Measurements from ENCODE around the gene RACK1.
A peak's percentile ranks its signal among the peaks of the same experiment; 100 is the strongest.

RACK1 gene

GRCh38 chr5:181204826-181205760 lies 38.6 kb downstream of the RACK1 start, which contains the start of gene TRIM7:
TSS of gene TRIM7 (minus strand) at chr5:181205196. CDS start at chr5:181205110, 86 bp downstream.
- no peak for TF ChIP-seq ZNF274 (IDR thresholded peaks at IDR 0.05; ENCODE audit: low read depth, low read length)
- peak within 1 kb of the TSS; percentile 63; the same call in 1 of the 2 replicates for H3K4me3 ChIP-seq (ENCODE audit: low read length)

- peak overlapping the region; percentile 63; the same call in 1 of the 2 replicates for H3K4me3 ChIP-seq (ENCODE audit: low read length)
- TF ChIP-seq ZNF274 (IDR thresholded peaks at IDR 0.05; ENCODE audit: low read depth, low read length), result no peak
These were observed 39.4 kb downstream of the RACK1 start for GRCh38 chr5:181204113-181204825.

- no peak overlapping the region; the same call in 1 of the 2 replicates for H3K4me3 ChIP-seq (ENCODE audit: low read length)
- no peak for TF ChIP-seq ZNF274 (IDR thresholded peaks at IDR 0.05; ENCODE audit: low read depth, low read length)
These were observed 40.0 kb downstream of the RACK1 start for GRCh38 chr5:181203777-181204112.

GRCh38 chr5:181203093-181203711 lies 40.5 kb downstream of the RACK1 start:
- TF ChIP-seq ZNF274 (IDR thresholded peaks at IDR 0.05; ENCODE audit: low read depth, low read length), result no peak
- H3K4me3 ChIP-seq (ENCODE audit: low read length), result no peak overlapping the region

DNA sequence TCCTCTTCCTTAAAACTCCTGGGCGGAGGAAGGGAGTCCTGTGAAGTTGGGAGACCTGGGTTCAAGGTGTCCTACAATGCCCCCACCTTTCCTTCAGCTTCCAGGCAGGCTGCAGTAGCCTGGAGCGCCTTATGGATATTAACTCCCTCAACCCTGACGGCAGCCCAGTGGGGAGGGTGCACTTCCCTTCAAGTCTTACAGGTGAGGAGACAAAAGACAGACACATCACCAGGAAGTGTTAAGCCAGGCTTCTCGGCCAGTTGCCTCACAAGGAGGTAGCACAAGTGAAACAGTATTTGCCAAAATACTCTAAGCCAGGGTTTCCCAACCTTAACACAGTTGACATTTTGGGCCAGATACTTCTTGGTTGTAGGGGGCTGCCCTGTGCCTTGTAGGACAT lies 42.9 kb downstream of the RACK1 start:
- TF ChIP-seq ZNF274 (IDR thresholded peaks at IDR 0.05; ENCODE audit: low read depth, low read length), result no peak
- no peak overlapping the region for H3K4me3 ChIP-seq (ENCODE audit: low read length)

GRCh38 chr5:181199881-181200638 lies 43.6 kb downstream of the RACK1 start:
- no peak for TF ChIP-seq ZNF274 (IDR thresholded peaks at IDR 0.05; ENCODE audit: low read depth, low read length)

GRCh38 chr5:181198905-181199519 lies 44.7 kb downstream of the RACK1 start:
- no peak overlapping the region for H3K4me3 ChIP-seq (ENCODE audit: low read length)
- no peak for TF ChIP-seq ZNF274 (IDR thresholded peaks at IDR 0.05; ENCODE audit: low read depth, low read length)

More at GRCh38 chr5:181199881-181200638, 43.6 kb downstream of the RACK1 start:
- no peak overlapping the region for H3K4me3 ChIP-seq (ENCODE audit: low read length)

- TF ChIP-seq ZNF274 (IDR thresholded peaks at IDR 0.05; ENCODE audit: low read depth, low read length), result no peak
- no peak overlapping the region for H3K4me3 ChIP-seq (ENCODE audit: low read length)
These were observed 45.5 kb downstream of the RACK1 start for GRCh38 chr5:181198106-181198685.

DNA sequence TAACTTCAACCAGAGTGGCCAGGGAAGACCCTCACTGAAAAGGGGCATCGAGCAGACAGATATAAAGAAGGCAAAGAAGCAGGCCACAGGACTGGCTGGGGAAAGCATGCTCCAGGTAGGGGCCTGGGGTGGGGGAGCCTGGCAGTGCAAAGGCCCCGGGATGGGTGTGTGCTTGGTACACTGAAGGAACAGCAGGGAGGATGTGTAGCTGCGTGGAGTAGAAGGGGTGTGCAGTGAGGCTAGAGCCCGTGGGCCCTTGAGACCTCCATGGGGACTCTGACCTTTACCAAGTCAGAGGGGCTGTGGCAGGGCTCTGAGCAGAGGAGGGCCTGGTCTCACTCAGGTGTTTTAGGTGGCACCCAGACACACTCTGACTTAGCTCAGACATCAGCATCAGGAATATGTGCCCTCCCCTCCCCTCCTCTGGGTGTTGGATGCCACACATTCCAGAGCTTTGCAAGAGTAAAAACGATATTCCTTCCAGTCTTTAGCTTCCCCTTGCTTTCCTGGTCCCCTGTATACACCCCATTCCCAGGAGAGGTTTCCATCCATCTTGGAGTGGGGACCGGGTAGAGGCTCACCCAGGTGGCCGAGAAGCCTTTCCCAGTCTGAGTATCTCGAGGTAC lies 46.3 kb downstream of the RACK1 start:
- H3K4me3 ChIP-seq (ENCODE audit: low read length), result no peak overlapping the region
- TF ChIP-seq ZNF274 (IDR thresholded peaks at IDR 0.05; ENCODE audit: low read depth, low read length), result no peak

DNA sequence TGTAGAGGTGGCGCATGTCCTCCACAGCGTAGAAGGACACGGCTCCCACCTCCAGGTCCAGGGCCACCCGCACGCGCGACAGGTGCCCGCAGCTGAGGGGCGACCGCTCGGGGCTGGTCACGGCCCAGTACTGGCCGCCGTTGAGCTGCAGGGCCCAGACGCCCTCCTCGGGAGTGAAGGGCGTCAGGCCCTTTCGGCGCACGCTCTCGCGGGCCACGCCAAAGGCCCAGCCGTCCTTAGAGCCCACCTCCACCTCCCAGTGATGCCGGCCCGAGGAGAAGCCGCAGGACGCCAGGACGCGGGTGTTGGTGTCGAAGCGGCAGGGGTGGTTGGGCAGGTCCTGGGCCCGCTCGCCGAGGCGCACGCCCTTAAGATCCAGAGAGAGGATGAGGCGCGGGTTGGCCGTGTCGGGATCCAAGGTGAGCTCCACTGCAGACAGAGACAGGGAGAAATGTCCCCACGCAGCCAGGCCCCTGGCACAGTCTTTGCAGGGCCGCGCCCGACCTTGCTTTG lies 48.4 kb downstream of the RACK1 start:
- TF ChIP-seq ZNF274 (IDR thresholded peaks at IDR 0.05; ENCODE audit: low read depth, low read length), result no peak
- H3K4me3 ChIP-seq (ENCODE audit: low read length), result no peak overlapping the region

DNA sequence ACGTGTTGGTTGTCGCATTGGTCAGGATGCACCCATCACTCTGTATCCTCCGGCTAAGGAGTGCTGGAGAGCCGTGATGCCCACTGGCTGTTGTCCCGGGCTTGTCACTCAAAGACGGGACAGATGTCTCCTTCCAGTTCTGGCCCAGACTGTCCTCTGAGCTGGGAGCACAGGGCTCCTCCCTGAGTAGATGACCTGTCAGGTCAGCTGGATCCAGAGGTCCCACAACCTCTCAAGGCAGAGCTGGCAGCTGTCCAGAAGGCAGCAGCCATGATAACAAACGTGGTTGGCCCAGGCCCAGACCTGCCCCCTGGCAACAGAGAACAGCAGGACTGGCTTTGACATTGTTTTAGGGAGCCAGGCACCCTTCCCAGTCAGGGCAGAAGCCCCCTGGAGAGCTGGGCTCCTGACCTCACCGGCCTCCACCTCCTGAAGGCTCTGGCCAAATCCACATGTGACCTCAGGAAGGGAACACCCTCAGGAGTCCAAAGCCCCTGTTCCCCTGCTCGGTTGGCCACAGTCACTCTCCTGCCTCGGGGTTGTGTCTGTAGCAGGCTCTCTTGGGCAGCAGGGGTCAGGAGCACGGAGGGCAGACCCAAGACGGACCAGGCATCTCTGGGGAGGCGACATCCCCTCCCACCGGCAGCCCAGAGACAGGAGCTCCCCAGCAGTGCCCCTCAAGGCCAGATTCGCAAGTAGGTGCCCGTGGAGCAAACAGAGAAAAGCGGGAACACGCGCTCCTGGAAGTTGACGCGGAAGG lies 49.0 kb downstream of the RACK1 start:
- TF ChIP-seq ZNF274 (IDR thresholded peaks at IDR 0.05; ENCODE audit: low read depth, low read length), result no peak
- no peak overlapping the region for H3K4me3 ChIP-seq (ENCODE audit: low read length)

DNA sequence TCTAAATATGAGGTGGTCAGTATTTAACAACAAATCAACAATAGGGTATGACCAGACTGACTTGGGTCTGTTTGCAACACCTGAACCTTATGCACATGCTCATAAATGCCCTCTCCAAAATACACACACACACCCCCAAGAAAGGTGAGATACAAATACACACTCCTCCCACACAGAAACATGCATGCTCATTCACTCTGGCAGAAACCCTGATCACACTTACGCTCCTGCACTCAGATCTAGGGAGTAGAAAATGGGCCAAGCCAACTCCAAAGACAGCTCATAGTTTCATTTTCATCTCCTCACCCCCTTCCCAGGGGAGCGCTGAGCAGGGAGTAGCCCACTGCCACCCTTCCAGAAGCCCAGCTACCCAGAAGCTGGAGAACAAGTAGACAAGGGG lies 50.0 kb downstream of the RACK1 start:
- H3K4me3 ChIP-seq (ENCODE audit: low read length), result no peak overlapping the region

More for the DNA sequence above, 50.0 kb downstream of the RACK1 start:
- TF ChIP-seq ZNF274 (IDR thresholded peaks at IDR 0.05; ENCODE audit: low read depth, low read length), result no peak
